Activated CD4-positive, alpha-beta T cell treated with anti-CD3 and anti-CD28 coated beads for 36 hours (primary cell): ENCODE data around the gene LRWD1. TPM values are rescaled to one million over a fixed set of nuclear protein-coding genes. Genes with fewer than 3 reads are reported as not detected.

Source experiments
- ATAC-seq: fragments of 200-7000 bp; cut with Tn5 transposase; one replicate; pipeline ENCODE4 v1.10.0; 2021; ENCODE audit warnings: mild to moderate bottlenecking, moderate library complexity
- CTCF ChIA-PET: fragments of 350-600 bp; sonication (Branson Sonifier 250); formaldehyde crosslinking; loops from one replicate; lab custom pipeline; 2021; ENCODE audit warnings: antibody characterized with exemption; lab: Charles Lee
- POLR2A ChIA-PET: fragments of 350-600 bp; sonication (Branson Sonifier 250); formaldehyde crosslinking; loops from one replicate; lab custom pipeline; 2021; ENCODE audit warnings: antibody characterized with exemption, inconsistent platforms; lab: Charles Lee
- DNase-seq: peaks from one replicate; pipeline ENCODE4 v3.0.0-alpha.2; 2020
- H3K27ac Mint-ChIP-seq: one replicate; pipeline ENCODE4 v1.8.0; 2021; ENCODE audit warnings: mixed read lengths
- H3K27me3 Mint-ChIP-seq: one replicate; pipeline ENCODE4 v1.8.0; 2021; ENCODE audit warnings: mixed read lengths
- H3K36me3 Mint-ChIP-seq: one replicate; pipeline ENCODE4 v1.8.0; 2021; ENCODE audit warnings: low read depth, mixed read lengths
- H3K4me1 Mint-ChIP-seq: one replicate; pipeline ENCODE4 v1.8.0; 2021; ENCODE audit warnings: mixed read lengths
- H3K4me3 Mint-ChIP-seq: one replicate; pipeline ENCODE4 v1.8.0; 2021; ENCODE audit warnings: mild to moderate bottlenecking, moderate library complexity, mixed read lengths
- H3K9me3 Mint-ChIP-seq: one replicate; pipeline ENCODE4 v1.8.0; 2021; ENCODE audit warnings: low read depth, mixed read lengths
- intact Hi-C, 2 experiments: fragments of 100-400 bp; cut with DNase I in 1 of 2; cut with micrococcal nuclease in 1 of 2; formaldehyde crosslinking; loops; one replicate each; pipeline versions ENCODE4 v1.14.2 to v1.15.1; 2022 to 2024; cut with DNase I, micrococcal nuclease
- total RNA-seq, 2 experiments: library from RNA; stranded (reverse); gene quantifications; one replicate each; pipeline ENCODE4 v1.2.3, GENCODE V29; 2021

LRWD1 gene
- total RNA-seq, 2 experiments from 2014 or later: 13.6 to 14.4 TPM

GRCh38 chr7:102426268-102427018 is 38.3 kb upstream of the LRWD1 start:
- H3K4me3 Mint-ChIP-seq: peak overlapping the region; percentile 72

GRCh38 chr7:102427019-102427405 is 37.8 kb upstream of the LRWD1 start:
- CTCF ChIA-PET: interaction anchor here (0.5 to 2.5 kb wide), 4 partner anchors 14 to 38 kb away, joined by 3 to 5 read pairs (median 5); partner anchors contain the start of genes ALKBH4 and LRWD1

More at GRCh38 chr7:102426268-102427018, 38.3 kb upstream of the LRWD1 start:
- peaks cover 62% of the 10 kb centered on the region for H3K4me1 Mint-ChIP-seq
- intact Hi-C loops: loop anchor here (1.0 to 2.0 kb wide), 3 partner anchors 11 to 140 kb away; partner anchors contain the start of genes ALKBH4 (in 1 of the 2), LRWD1 (in 1 of the 2) and SH2B2 (in 1 of the 2)
- peak; percentile 91 for DNase-seq
- POLR2A ChIA-PET: interaction anchor here (1.0 to 1.4 kb wide), 4 partner anchors 8 to 23 kb away, joined by 3 to 5 read pairs (median 4); no protein-coding TSS in a partner anchor
- H3K36me3 Mint-ChIP-seq: peaks cover 36% of the 10 kb centered on the region
- ATAC-seq: peak; percentile 77
- peak overlapping the region; percentile 100 for H3K27ac Mint-ChIP-seq
- H3K9me3 Mint-ChIP-seq: no peaks in the 10 kb centered on the region
- CTCF ChIA-PET: interaction anchor here (0.5 to 2.5 kb wide), 11 partner anchors 9 to 38 kb away, joined by 3 to 13 read pairs (median 4); partner anchors contain the start of genes ALKBH4, LRWD1 and PRKRIP1
- no peaks in the 10 kb centered on the region for H3K27me3 Mint-ChIP-seq

GRCh38 chr7:102429141-102429899 is 35.5 kb upstream of the LRWD1 start:
- DNase-seq (no peak), ATAC-seq (no peak)
- no peak overlapping the region for H3K4me3 Mint-ChIP-seq
- ChIA-PET CTCF (no interaction called here), POLR2A (no interaction called here)
- H3K36me3 Mint-ChIP-seq: peaks cover 33% of the 10 kb centered on the region
- peaks cover 77% of the 10 kb centered on the region for H3K4me1 Mint-ChIP-seq
- H3K27ac Mint-ChIP-seq: peak overlapping the region; percentile 84
- H3K27me3 Mint-ChIP-seq: no peaks in the 10 kb centered on the region
- H3K9me3 Mint-ChIP-seq: no peaks in the 10 kb centered on the region
- intact Hi-C loops: no loop called here

More at GRCh38 chr7:102427019-102427405, 37.8 kb upstream of the LRWD1 start:
- H3K4me1 Mint-ChIP-seq: peaks cover 67% of the 10 kb centered on the region
- intact Hi-C loops: loop anchor here in 1 of 2 experiments (2.0 kb wide), 1 partner anchor 38 kb away; the partner anchor contains the start of genes ALKBH4 and LRWD1
- ATAC-seq (no peak), DNase-seq (no peak)
- H3K4me3 Mint-ChIP-seq: peak overlapping the region; percentile 72
- peaks cover 36% of the 10 kb centered on the region for H3K36me3 Mint-ChIP-seq
- peak overlapping the region; percentile 100 for H3K27ac Mint-ChIP-seq
- no peaks in the 10 kb centered on the region for H3K9me3 Mint-ChIP-seq
- POLR2A ChIA-PET: interaction anchor here (1.0 to 1.4 kb wide), 2 partner anchors 9 to 15 kb away, joined by 4 to 5 read pairs; no protein-coding TSS in a partner anchor
- H3K27me3 Mint-ChIP-seq: no peaks in the 10 kb centered on the region

GRCh38 chr7:102431617-102432298 is 33.0 kb upstream of the LRWD1 start:
- ATAC-seq: peak; percentile 63
- POLR2A ChIA-PET: no interaction called here
- intact Hi-C loops: loop anchor here (2.0 to 5.0 kb wide), 3 partner anchors 15 to 1559 kb away; partner anchors contain the start of gene PRKRIP1 (in 1 of the 2)

GRCh38 chr7:102432442-102433218 is 32.2 kb upstream of the LRWD1 start:
- DNase-seq (peak; percentile 32), ATAC-seq (peak; percentile 11)
- CTCF ChIA-PET: interaction anchor here (1.0 to 1.4 kb wide), 3 partner anchors 17 to 35 kb away, joined by 3 read pairs; no protein-coding TSS in a partner anchor
- POLR2A ChIA-PET: interaction anchor here (0.6 kb wide), 1 partner anchor 43 kb away, joined by 3 read pairs; no protein-coding TSS in a partner anchor
- Mint-ChIP-seq H3K27me3 (no peaks in the 10 kb centered on the region), H3K36me3 (peaks cover 8% of the 10 kb centered on the region), H3K4me3 (peak overlapping the region; percentile 67), H3K4me1 (peaks cover 49% of the 10 kb centered on the region), H3K9me3 (no peaks in the 10 kb centered on the region), H3K27ac (peak overlapping the region; percentile 69)
- intact Hi-C loops: loop anchor here (1.0 to 5.0 kb wide), 6 partner anchors 16 to 1560 kb away; partner anchors contain the start of gene PRKRIP1 (in 2 of the 2)

More at GRCh38 chr7:102431617-102432298, 33.0 kb upstream of the LRWD1 start:
- peak overlapping the region; percentile 67 for H3K4me3 Mint-ChIP-seq
- no peaks in the 10 kb centered on the region for H3K9me3 Mint-ChIP-seq
- H3K27me3 Mint-ChIP-seq: no peaks in the 10 kb centered on the region
- CTCF ChIA-PET: no interaction called here
- peak overlapping the region; percentile 84 for H3K27ac Mint-ChIP-seq
- H3K36me3 Mint-ChIP-seq: peaks cover 16% of the 10 kb centered on the region
- DNase-seq: peak; percentile 70
- H3K4me1 Mint-ChIP-seq: peaks cover 58% of the 10 kb centered on the region

- DNase-seq: peak; percentile 92
- ChIA-PET CTCF (interaction anchor here (1.0 to 1.8 kb wide), 5 partner anchors 9 to 34 kb away, joined by 3 to 5 read pairs (median 3); no protein-coding TSS in a partner anchor), POLR2A (no interaction called here)
- Mint-ChIP-seq H3K4me3 (peak within 1 kb of the TSS; percentile 78), H3K4me1 (peaks cover 41% of the 10 kb centered on the region), H3K27me3 (no peaks in the 10 kb centered on the region), H3K9me3 (no peaks in the 10 kb centered on the region), H3K36me3 (peaks cover 7% of the 10 kb centered on the region), H3K27ac (peak within 1 kb of the TSS; percentile 69)
- peak; percentile 63 for ATAC-seq
- intact Hi-C loops: loop anchor here (1.0 to 5.0 kb wide), 6 partner anchors 17 to 1561 kb away; partner anchors contain the start of gene PRKRIP1 (in 2 of the 2)
These were observed 31.4 kb upstream of the LRWD1 start, which contains the start of gene ORAI2 for GRCh38 chr7:102433219-102434038. TSS of gene ORAI2 (plus strand) at chr7:102433575. CDS start at chr7:102438957, 5,382 bp downstream.

GRCh38 chr7:102434039-102434486 is 30.7 kb upstream of the LRWD1 start:
- Mint-ChIP-seq H3K4me3 (peak overlapping the region; percentile 78), H3K27ac (peak overlapping the region; percentile 10), H3K36me3 (peaks cover 7% of the 10 kb centered on the region), H3K27me3 (no peaks in the 10 kb centered on the region), H3K9me3 (no peaks in the 10 kb centered on the region), H3K4me1 (peaks cover 41% of the 10 kb centered on the region)
- DNase-seq (peak; percentile 43), ATAC-seq (no peak)
- CTCF ChIA-PET: interaction anchor here (1.0 to 1.8 kb wide), 2 partner anchors 8 to 16 kb away, joined by 3 to 5 read pairs; no protein-coding TSS in a partner anchor
- POLR2A ChIA-PET: interaction anchor here (1.2 kb wide), 1 partner anchor 18 kb away, joined by 3 read pairs; no protein-coding TSS in a partner anchor
- intact Hi-C loops: loop anchor here (5.0 kb wide), 2 partner anchors 37 to 1562 kb away; partner anchors contain the start of gene PRKRIP1 (in 1 of the 2)

- intact Hi-C loops: no loop called here
- DNase-seq (no peak), ATAC-seq (no peak)
- H3K36me3 Mint-ChIP-seq: peaks cover 5% of the 10 kb centered on the region
- ChIA-PET POLR2A (no interaction called here), CTCF (interaction anchor here (0.5 to 2.0 kb wide), 2 partner anchors 32 to 254 kb away, joined by 3 to 7 read pairs; no protein-coding TSS in a partner anchor)
- H3K27ac Mint-ChIP-seq: no peak overlapping the region
- H3K27me3 Mint-ChIP-seq: no peaks in the 10 kb centered on the region
- no peak overlapping the region for H3K4me3 Mint-ChIP-seq
- no peaks in the 10 kb centered on the region for H3K9me3 Mint-ChIP-seq
- peaks cover 24% of the 10 kb centered on the region for H3K4me1 Mint-ChIP-seq
These were observed 28.7 kb upstream of the LRWD1 start for GRCh38 chr7:102436118-102436517.
